GM12878 (cell line): ENCODE measurements around the gene GPBP1L1.

ENCODE experiments used
- EGR1 ChIP-seq, 2 experiments: IDR thresholded peaks; 1 replicate in 1 of 2; 2 replicates in 1 of 2; pipeline ENCODE4 v1.6.1; 2011 to 2012; ENCODE audit warnings: low read depth in 2 of 2, low read length in 2 of 2, borderline replicate concordance in 1 of 2, mild to moderate bottlenecking in 1 of 2, moderate library complexity in 1 of 2
- EZH2 ChIP-seq: IDR thresholded peaks from 2 replicates; pipeline ENCODE4 v1.6.1; 2012; ENCODE audit warnings: low read depth, mild to moderate bottlenecking, control low read depth, inconsistent platforms, low read length, borderline replicate concordance; ENCODE audit not compliant: control insufficient read depth
- IRF4 ChIP-seq: IDR thresholded peaks from 2 replicates; pipeline ENCODE4 v1.6.1; 2011; ENCODE audit warnings: low read depth, low read length
- JUND ChIP-seq: IDR thresholded peaks from 2 replicates; pipeline ENCODE4 v1.6.1; 2012; ENCODE audit warnings: low read depth, mild to moderate bottlenecking, low read length, improper control_type of control experiment, moderate library complexity
- POLR2A ChIP-seq: IDR thresholded peaks from 2 replicates; pipeline ENCODE4 v1.6.1; 2011; ENCODE audit warnings: low read depth, mild to moderate bottlenecking, low read length
- RAD21 ChIP-seq: IDR thresholded peaks from 2 replicates; pipeline ENCODE4 v1.6.1; 2011; ENCODE audit warnings: mild to moderate bottlenecking, low read depth, low read length, moderate library complexity; ENCODE audit not compliant: insufficient read depth
- TF ChIP-seq, protein P1 (sequence below): fragments of 450-650 bp; IDR thresholded peaks from 2 replicates; pipeline ENCODE4 v1.6.1; 2017; ENCODE audit warnings: antibody characterized with exemption, mild to moderate bottlenecking, moderate library complexity
- TF ChIP-seq, protein P2 (sequence below), 3 experiments: IDR thresholded peaks in 2 of 3; conservative IDR thresholded peaks in 1 of 3; 2 replicates each; pipeline ENCODE4 v1.5.1; 2011; ENCODE audit warnings: low read depth in 3 of 3, low read length in 3 of 3, mild to moderate bottlenecking in 3 of 3, control low read depth in 2 of 3, moderate library complexity in 2 of 3, inconsistent platforms in 1 of 3, mixed read lengths in 1 of 3; ENCODE audit not compliant: control insufficient read depth in 2 of 3, insufficient read depth in 1 of 3; ENCODE audit errors: extremely low read depth in 1 of 3

- TF ChIP-seq JUND, result no peak
- TF ChIP-seq RAD21, result no peak
- TF ChIP-seq, protein P1, sequence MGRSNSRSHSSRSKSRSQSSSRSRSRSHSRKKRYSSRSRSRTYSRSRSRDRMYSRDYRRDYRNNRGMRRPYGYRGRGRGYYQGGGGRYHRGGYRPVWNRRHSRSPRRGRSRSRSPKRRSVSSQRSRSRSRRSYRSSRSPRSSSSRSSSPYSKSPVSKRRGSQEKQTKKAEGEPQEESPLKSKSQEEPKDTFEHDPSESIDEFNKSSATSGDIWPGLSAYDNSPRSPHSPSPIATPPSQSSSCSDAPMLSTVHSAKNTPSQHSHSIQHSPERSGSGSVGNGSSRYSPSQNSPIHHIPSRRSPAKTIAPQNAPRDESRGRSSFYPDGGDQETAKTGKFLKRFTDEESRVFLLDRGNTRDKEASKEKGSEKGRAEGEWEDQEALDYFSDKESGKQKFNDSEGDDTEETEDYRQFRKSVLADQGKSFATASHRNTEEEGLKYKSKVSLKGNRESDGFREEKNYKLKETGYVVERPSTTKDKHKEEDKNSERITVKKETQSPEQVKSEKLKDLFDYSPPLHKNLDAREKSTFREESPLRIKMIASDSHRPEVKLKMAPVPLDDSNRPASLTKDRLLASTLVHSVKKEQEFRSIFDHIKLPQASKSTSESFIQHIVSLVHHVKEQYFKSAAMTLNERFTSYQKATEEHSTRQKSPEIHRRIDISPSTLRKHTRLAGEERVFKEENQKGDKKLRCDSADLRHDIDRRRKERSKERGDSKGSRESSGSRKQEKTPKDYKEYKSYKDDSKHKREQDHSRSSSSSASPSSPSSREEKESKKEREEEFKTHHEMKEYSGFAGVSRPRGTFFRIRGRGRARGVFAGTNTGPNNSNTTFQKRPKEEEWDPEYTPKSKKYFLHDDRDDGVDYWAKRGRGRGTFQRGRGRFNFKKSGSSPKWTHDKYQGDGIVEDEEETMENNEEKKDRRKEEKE, result no peak
- TF ChIP-seq EGR1 (IDR thresholded peaks at IDR 0.05; ENCODE audit: borderline replicate concordance in 1 of 2, low read depth in 2 of 2, low read length in 2 of 2), result no peak
- TF ChIP-seq IRF4, result no peak
- TF ChIP-seq, protein P2, sequence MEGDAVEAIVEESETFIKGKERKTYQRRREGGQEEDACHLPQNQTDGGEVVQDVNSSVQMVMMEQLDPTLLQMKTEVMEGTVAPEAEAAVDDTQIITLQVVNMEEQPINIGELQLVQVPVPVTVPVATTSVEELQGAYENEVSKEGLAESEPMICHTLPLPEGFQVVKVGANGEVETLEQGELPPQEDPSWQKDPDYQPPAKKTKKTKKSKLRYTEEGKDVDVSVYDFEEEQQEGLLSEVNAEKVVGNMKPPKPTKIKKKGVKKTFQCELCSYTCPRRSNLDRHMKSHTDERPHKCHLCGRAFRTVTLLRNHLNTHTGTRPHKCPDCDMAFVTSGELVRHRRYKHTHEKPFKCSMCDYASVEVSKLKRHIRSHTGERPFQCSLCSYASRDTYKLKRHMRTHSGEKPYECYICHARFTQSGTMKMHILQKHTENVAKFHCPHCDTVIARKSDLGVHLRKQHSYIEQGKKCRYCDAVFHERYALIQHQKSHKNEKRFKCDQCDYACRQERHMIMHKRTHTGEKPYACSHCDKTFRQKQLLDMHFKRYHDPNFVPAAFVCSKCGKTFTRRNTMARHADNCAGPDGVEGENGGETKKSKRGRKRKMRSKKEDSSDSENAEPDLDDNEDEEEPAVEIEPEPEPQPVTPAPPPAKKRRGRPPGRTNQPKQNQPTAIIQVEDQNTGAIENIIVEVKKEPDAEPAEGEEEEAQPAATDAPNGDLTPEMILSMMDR (IDR thresholded peaks at IDR 0.05 in 2 of 3, conservative IDR thresholded peaks at IDR 0.05 in 1 of 3; ENCODE audit: control insufficient read depth in 2 of 3, extremely low read depth in 1 of 3, insufficient read depth in 1 of 3, low read depth in 3 of 3, low read length in 3 of 3), result no peak
- no peak for TF ChIP-seq POLR2A
- TF ChIP-seq EZH2, result no peak
Observed at GRCh38 chr1:45589861-45590260, 96.5 kb downstream of the GPBP1L1 start.
